IMR-90 (cell line): ENCODE measurements around the gene TSGA10IP. TPM values are rescaled to one million over a fixed set of nuclear protein-coding genes. Genes with fewer than 3 reads are reported as not detected.
A peak's percentile ranks its signal among the peaks of the same experiment; 100 is the strongest.

Experiments
- ATAC-seq: fragments of 200-7000 bp; cut with Tn5 transposase; 2 replicates; pipeline ENCODE4 v1.9.1; 2020; ENCODE audit warnings: low read depth, mild to moderate bottlenecking, moderate library complexity
- BruUV-seq: library from RNA; stranded (reverse); fragments of 400-500 nt; replicated peaks from 2 replicates; lab custom pipeline; 2021; lab: Mats Ljungman, UMichigan
- CTCF ChIA-PET: fragments of 300-600 bp; formaldehyde crosslinking; extraction: SDS; loops from one replicate; lab custom pipeline; 2021; ENCODE audit warnings: antibody characterized with exemption; lab: Yijun Ruan, JAX
- POLR2A ChIA-PET: fragments of 300-600 bp; sonication (Branson Sonifier 250); formaldehyde crosslinking; loops from one replicate; lab custom pipeline; 2022; ENCODE audit warnings: antibody characterized with exemption; ENCODE audit not compliant: unreplicated experiment; lab: Charles Lee
- DNase-seq: peaks from one replicate; pipeline ENCODE4 v3.0.0; 2013
- H2AFZ ChIP-seq: replicated peaks from 2 replicates; pipeline ENCODE3; 2013; ENCODE audit warnings: low read length, mild to moderate bottlenecking; ENCODE audit not compliant: poor library complexity
- H2AK5ac ChIP-seq: 2 replicates; pipeline ENCODE4 v1.6.1; 2013; ENCODE audit warnings: low read depth, low read length, inconsistent platforms
- H2AK9ac ChIP-seq: replicated peaks from 2 replicates; pipeline ENCODE3; 2013; ENCODE audit warnings: mild to moderate bottlenecking, low read depth, low read length, moderate library complexity; ENCODE audit not compliant: poor library complexity
- H2BK120ac ChIP-seq: 2 replicates; pipeline ENCODE4 v1.6.1; 2013; ENCODE audit warnings: low read depth, low read length, inconsistent platforms
- H2BK15ac ChIP-seq: 3 replicates; pipeline ENCODE4 v1.6.1; 2013; ENCODE audit warnings: low read depth, low read length, inconsistent platforms
- H2BK20ac ChIP-seq: 2 replicates; pipeline ENCODE4 v1.6.1; 2013; ENCODE audit warnings: low read depth, mild to moderate bottlenecking, inconsistent platforms, low read length, moderate library complexity
- H2BK5ac ChIP-seq: 2 replicates; pipeline ENCODE4 v1.6.1; 2013; ENCODE audit warnings: mild to moderate bottlenecking, low read depth, low read length, inconsistent platforms; ENCODE audit not compliant: poor library complexity, severe bottlenecking
- H3K14ac ChIP-seq: replicated peaks from 2 replicates; pipeline ENCODE4 v1.6.1; 2013; ENCODE audit warnings: low read depth, low read length, inconsistent platforms
- H3K18ac ChIP-seq: 2 replicates; pipeline ENCODE4 v1.6.1; 2013; ENCODE audit warnings: low read depth, low read length, control low read depth
- H3K23ac ChIP-seq: 2 replicates; pipeline ENCODE4 v1.6.1; 2013; ENCODE audit warnings: low read depth, low read length, inconsistent platforms
- H3K27ac ChIP-seq: 2 replicates; pipeline ENCODE4 v1.5.1; 2013; ENCODE audit warnings: mild to moderate bottlenecking, control low read depth, low read length; ENCODE audit not compliant: insufficient read depth
- H3K27me3 ChIP-seq: 2 replicates; pipeline ENCODE4 v1.6.1; 2013; ENCODE audit warnings: low read length; ENCODE audit not compliant: control insufficient read depth, insufficient read depth
- H3K36me3 ChIP-seq: 2 replicates; pipeline ENCODE4 v1.6.1; 2013; ENCODE audit warnings: low read length, mixed read lengths; ENCODE audit not compliant: control insufficient read depth, insufficient read depth
- H3K4ac ChIP-seq: 2 replicates; pipeline ENCODE4 v1.6.1; 2013; ENCODE audit warnings: low read depth, low read length, inconsistent platforms
- H3K4me1 ChIP-seq: 2 replicates; pipeline ENCODE4 v1.6.1; 2013; ENCODE audit warnings: low read length, mixed read lengths; ENCODE audit not compliant: control insufficient read depth, insufficient read depth
- H3K4me2 ChIP-seq: 2 replicates; pipeline ENCODE4 v1.6.1; 2013; ENCODE audit warnings: low read depth, mild to moderate bottlenecking, control low read depth, low read length, moderate library complexity
- H3K4me3 ChIP-seq: 2 replicates; pipeline ENCODE4 v1.5.1; 2013; ENCODE audit warnings: low read depth, mild to moderate bottlenecking, control low read depth, low read length, moderate library complexity; ENCODE audit not compliant: insufficient read depth
- H3K56ac ChIP-seq: 2 replicates; pipeline ENCODE4 v1.6.1; 2013; ENCODE audit warnings: low read length, inconsistent platforms; ENCODE audit not compliant: insufficient read depth; ENCODE audit errors: extremely low read depth
- H3K79me1 ChIP-seq, 2 experiments: 2 replicates each; pipeline ENCODE4 v1.6.1; 2013; ENCODE audit warnings: low read length in 2 of 2, inconsistent platforms in 1 of 2, low read depth in 1 of 2
- H3K9ac ChIP-seq: 2 replicates; pipeline ENCODE4 v1.6.1; 2013; ENCODE audit warnings: low read depth, low read length, control low read depth
- H3K9me1 ChIP-seq: 2 replicates; pipeline ENCODE4 v1.6.1; 2013; ENCODE audit warnings: low read length, inconsistent platforms; ENCODE audit not compliant: insufficient read depth
- H3K9me3 ChIP-seq: 2 replicates; pipeline ENCODE4 v1.6.1; 2013; ENCODE audit warnings: low read length; ENCODE audit not compliant: control insufficient read depth, insufficient read depth
- H4K20me1 ChIP-seq: 2 replicates; pipeline ENCODE4 v1.6.1; 2013; ENCODE audit warnings: low read length, inconsistent platforms; ENCODE audit not compliant: insufficient read depth
- H4K5ac ChIP-seq: 2 replicates; pipeline ENCODE4 v1.6.1; 2013; ENCODE audit warnings: mild to moderate bottlenecking, low read depth, low read length, control low read depth
- H4K8ac ChIP-seq, 2 experiments: 2 replicates each; pipeline ENCODE4 v1.6.1; 2013; ENCODE audit warnings: low read depth in 2 of 2, low read length in 2 of 2, control low read depth in 1 of 2, inconsistent platforms in 1 of 2
- H4K91ac ChIP-seq: 2 replicates; pipeline ENCODE4 v1.6.1; 2013; ENCODE audit warnings: low read depth, low read length, inconsistent platforms; ENCODE audit not compliant: insufficient read depth
- BHLHE40 ChIP-seq: fragments of 150-350 bp; IDR thresholded peaks from 2 replicates; pipeline ENCODE4 v1.6.1; 2016; ENCODE audit warnings: mild to moderate bottlenecking, low read depth, low read length
- CEBPB ChIP-seq: IDR thresholded peaks from 2 replicates; pipeline ENCODE4 v1.6.1; 2012; ENCODE audit warnings: low read depth, low read length, improper control_type of control experiment
- CHD1 ChIP-seq: IDR thresholded peaks from 2 replicates; pipeline ENCODE4 v1.6.1; 2012; ENCODE audit warnings: low read depth, low read length, improper control_type of control experiment
- FOS ChIP-seq: fragments of 150-350 bp; IDR thresholded peaks from 2 replicates; pipeline ENCODE4 v1.6.1; 2016; ENCODE audit warnings: low read depth, low read length
- MAFK ChIP-seq: IDR thresholded peaks from 2 replicates; pipeline ENCODE4 v1.6.1; 2012; ENCODE audit warnings: low read depth, low read length, improper control_type of control experiment
- MAZ ChIP-seq: IDR thresholded peaks from 2 replicates; pipeline ENCODE4 v1.6.1; 2012; ENCODE audit warnings: low read depth, mild to moderate bottlenecking, low read length, improper control_type of control experiment, moderate library complexity, borderline replicate concordance
- MXI1 ChIP-seq: IDR thresholded peaks from 2 replicates; pipeline ENCODE4 v1.6.1; 2012; ENCODE audit warnings: low read depth, mild to moderate bottlenecking, low read length, moderate library complexity, borderline replicate concordance
- NFE2L2 ChIP-seq: fragments of 150-350 bp; IDR thresholded peaks from 2 replicates; pipeline ENCODE4 v1.6.1; 2016; ENCODE audit warnings: low read depth, mild to moderate bottlenecking, low read length
- POLR2A ChIP-seq: IDR thresholded peaks from 2 replicates; pipeline ENCODE4 v1.6.1; 2012; ENCODE audit warnings: mild to moderate bottlenecking, low read depth, low read length
- RAD21 ChIP-seq: IDR thresholded peaks from 2 replicates; pipeline ENCODE4 v1.6.1; 2012; ENCODE audit warnings: low read length, improper control_type of control experiment
- RCOR1 ChIP-seq: IDR thresholded peaks from 2 replicates; pipeline ENCODE4 v1.6.1; 2012; ENCODE audit warnings: mild to moderate bottlenecking, low read length, improper control_type of control experiment; ENCODE audit not compliant: insufficient replicate concordance
- RFX5 ChIP-seq: IDR thresholded peaks from 2 replicates; pipeline ENCODE4 v1.8.0; 2012; ENCODE audit warnings: low read depth, mild to moderate bottlenecking, low read length, moderate library complexity
- SMC3 ChIP-seq: fragments of 150-350 bp; IDR thresholded peaks from 2 replicates; pipeline ENCODE4 v1.6.1; 2016; ENCODE audit warnings: low read depth, mild to moderate bottlenecking, antibody characterized with exemption, low read length, moderate library complexity
- WGBS, 2 experiments: methylation state at CpG; one replicate each; pipeline versions ENCODE4 v1.1.5 to v1.1.7; 2013; ENCODE audit warnings: missing lambda C conversion rate in 2 of 2; ENCODE audit not compliant: insufficient read length in 1 of 2; ENCODE audit errors: extremely low coverage in 2 of 2; 5-methylcytosine and 5-hydroxymethylcytosine counted together
- dilution Hi-C: fragments of 300-500 bp; cut with HindIII; formaldehyde crosslinking; loops from one replicate; pipeline ENCODE4 v1.14.3; 2018; ENCODE audit warnings: low sequenced_read_pairs; ENCODE audit not compliant: unreplicated experiment
- in situ Hi-C: fragments of 300-500 bp; cut with MboI; formaldehyde crosslinking; loops from 3 replicates; pipeline ENCODE4 v1.14.3; 2019; ENCODE audit warnings: low sequenced_read_pairs, inconsistent platforms, mixed read lengths
- intact Hi-C: fragments of 100-400 bp; cut with micrococcal nuclease; formaldehyde crosslinking; loops from 2 replicates; pipeline ENCODE4 v1.10.0; 2022
- polyA plus RNA-seq, 3 experiments: library from polyadenylated mRNA; depleted of rRNA; stranded (reverse); fragments of >200 nt; gene quantifications; 2 replicates each; pipeline ENCODE4 v1.2.3, GENCODE V29; 2012; ENCODE audit warnings: low replicate concordance in 1 of 3
- total RNA-seq: library from RNA; depleted of rRNA; stranded (reverse); fragments of >200 nt; gene quantifications from 2 replicates; pipeline ENCODE4 v1.2.3, GENCODE V29; 2012
- TF ChIP-seq, protein P1 (sequence below): fragments of 150-350 bp; IDR thresholded peaks from 2 replicates; pipeline ENCODE4 v1.6.1; 2016; ENCODE audit warnings: low read depth, mild to moderate bottlenecking, low read length, moderate library complexity, borderline replicate concordance
- TF ChIP-seq, protein P2 (sequence below): fragments of 150-350 bp; IDR thresholded peaks from 2 replicates; pipeline ENCODE4 v1.6.1; 2017; ENCODE audit warnings: mild to moderate bottlenecking, antibody characterized with exemption, low read length, low read depth

The TSGA10IP gene
- total and polyA plus RNA-seq, 2 of the 4 experiments (the other 2 are of a cell fraction): 0.21 TPM; not detected in 1

DNA sequence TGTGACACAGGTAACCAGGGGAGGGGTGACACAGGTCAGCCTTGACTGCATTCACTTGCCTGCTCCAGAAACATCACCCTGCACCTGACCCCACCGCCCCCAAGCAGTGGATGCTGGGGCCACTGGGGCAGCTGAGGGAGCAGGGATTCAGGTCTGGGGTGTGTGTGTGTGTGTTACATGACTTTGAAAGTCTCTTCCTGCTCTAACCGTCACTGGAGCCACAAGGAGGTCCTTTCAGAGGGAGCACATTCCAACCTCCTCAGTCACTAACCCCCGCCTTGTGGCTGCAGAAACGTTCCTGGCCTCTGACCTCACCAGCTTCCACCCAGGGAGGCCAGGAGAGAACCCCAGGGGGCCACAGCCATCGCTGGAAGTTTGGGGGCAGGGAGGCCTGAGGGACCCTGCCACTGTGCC lies 42.2 kb upstream of the TSGA10IP start:
- no TSS peak for BruUV-seq
- H4K5ac ChIP-seq: peak overlapping the region; percentile 94
- H3K4ac ChIP-seq: peak overlapping the region; percentile 98
- H3K14ac ChIP-seq: peak overlapping the region; percentile 98
- H3K4me3 ChIP-seq: no peak overlapping the region
- peak overlapping the region; percentile 89 to 97 for H4K8ac ChIP-seq
- peaks cover 17% of the 10 kb centered on the region for H4K20me1 ChIP-seq
- DNase-seq: peak; percentile 91
- TF ChIP-seq FOS: peak; percentile 79
- no peak for TF ChIP-seq CEBPB
- TF ChIP-seq MAFK: no peak
- no peak for TF ChIP-seq CHD1
- peak; percentile 2; the same call in 1 of the 2 replicates for TF ChIP-seq NFE2L2
- TF ChIP-seq, protein P1, sequence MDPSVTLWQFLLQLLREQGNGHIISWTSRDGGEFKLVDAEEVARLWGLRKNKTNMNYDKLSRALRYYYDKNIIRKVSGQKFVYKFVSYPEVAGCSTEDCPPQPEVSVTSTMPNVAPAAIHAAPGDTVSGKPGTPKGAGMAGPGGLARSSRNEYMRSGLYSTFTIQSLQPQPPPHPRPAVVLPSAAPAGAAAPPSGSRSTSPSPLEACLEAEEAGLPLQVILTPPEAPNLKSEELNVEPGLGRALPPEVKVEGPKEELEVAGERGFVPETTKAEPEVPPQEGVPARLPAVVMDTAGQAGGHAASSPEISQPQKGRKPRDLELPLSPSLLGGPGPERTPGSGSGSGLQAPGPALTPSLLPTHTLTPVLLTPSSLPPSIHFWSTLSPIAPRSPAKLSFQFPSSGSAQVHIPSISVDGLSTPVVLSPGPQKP: no peak
- no peak for TF ChIP-seq RAD21
- TF ChIP-seq RCOR1: no peak
- peak; percentile 70; the same call in 1 of the 2 replicates for TF ChIP-seq POLR2A
- peak; percentile 67 for TF ChIP-seq BHLHE40
- no peak for TF ChIP-seq SMC3
- TF ChIP-seq, protein P2, sequence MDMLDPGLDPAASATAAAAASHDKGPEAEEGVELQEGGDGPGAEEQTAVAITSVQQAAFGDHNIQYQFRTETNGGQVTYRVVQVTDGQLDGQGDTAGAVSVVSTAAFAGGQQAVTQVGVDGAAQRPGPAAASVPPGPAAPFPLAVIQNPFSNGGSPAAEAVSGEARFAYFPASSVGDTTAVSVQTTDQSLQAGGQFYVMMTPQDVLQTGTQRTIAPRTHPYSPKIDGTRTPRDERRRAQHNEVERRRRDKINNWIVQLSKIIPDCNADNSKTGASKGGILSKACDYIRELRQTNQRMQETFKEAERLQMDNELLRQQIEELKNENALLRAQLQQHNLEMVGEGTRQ: 0 out of 2 replicates have a peak, but pooled peaks have one; percentile 2
- TF ChIP-seq RFX5: no peak
- TF ChIP-seq MAZ: peak; percentile 76
- TF ChIP-seq MXI1: no peak
- in situ Hi-C loops (no loop called here), intact Hi-C loops (loop anchor here (1.0 kb wide), 1 partner anchor 8 kb away; no protein-coding TSS in a partner anchor), dilution Hi-C loops (no loop called here)
- H3K79me1 ChIP-seq: peaks cover 31 to 61% of the 10 kb centered on the region in 2 experiments
- no CpG with 5 or more reads among the region's 5 CpGs for WGBS, 2 experiments
- peaks cover 19% of the 10 kb centered on the region for H3K9me1 ChIP-seq
- H2BK20ac ChIP-seq: peak overlapping the region; percentile 99
- peak overlapping the region; percentile 98; the same call in 2 of the 3 replicates for H2BK15ac ChIP-seq
- peak overlapping the region; percentile 95 for H3K18ac ChIP-seq
- peak overlapping the region; percentile 100 for H2BK120ac ChIP-seq
- peak overlapping the region; percentile 97 for H3K27ac ChIP-seq
- H3K36me3 ChIP-seq: peaks cover 3% of the 10 kb centered on the region
- H3K4me1 ChIP-seq: peaks cover 20% of the 10 kb centered on the region
- peak overlapping the region; percentile 100 for H2BK5ac ChIP-seq
- H4K91ac ChIP-seq: peak overlapping the region; percentile 99
- peak overlapping the region; percentile 97 for H3K56ac ChIP-seq
- H3K9ac ChIP-seq: peak overlapping the region; percentile 70; the same call in 1 of the 2 replicates
- ATAC-seq: peak; percentile 53
- CTCF ChIA-PET: no interaction called here
- H3K9me3 ChIP-seq: no peaks in the 10 kb centered on the region
- H3K23ac ChIP-seq: peak overlapping the region; percentile 99
- no peaks in the 10 kb centered on the region for H3K27me3 ChIP-seq
- H3K4me2 ChIP-seq: peak overlapping the region; percentile 77
- H2AK9ac ChIP-seq: peak overlapping the region; percentile 99
- peak overlapping the region; percentile 100 for H2AK5ac ChIP-seq
- H2AFZ ChIP-seq: peak overlapping the region; percentile 83
- POLR2A ChIA-PET: interaction anchor here (0.6 to 1.3 kb wide), 2 partner anchors 9 to 16 kb away, joined by 3 to 4 read pairs; no protein-coding TSS in a partner anchor
